ENCODE measurements around the gene SPAG17.

Gene SPAG17

DNA sequence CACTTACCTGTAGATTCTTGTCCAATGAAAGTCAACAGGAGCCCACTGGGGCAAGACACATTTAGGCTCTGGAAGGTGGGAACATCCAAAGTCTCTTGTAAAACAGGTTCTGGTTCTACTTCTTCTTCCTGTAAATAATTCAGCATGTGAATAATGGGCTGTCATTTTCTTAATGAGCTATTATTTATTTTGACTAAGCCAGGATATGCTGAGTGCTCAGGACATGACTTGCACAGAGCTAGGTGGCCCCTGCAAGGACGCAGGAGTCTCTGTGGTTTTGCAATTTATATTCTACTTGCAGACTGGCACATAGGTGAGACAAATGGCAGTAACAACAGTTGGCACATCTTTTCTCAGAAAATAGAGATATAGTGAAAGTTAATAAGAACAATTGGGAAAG lies 156.8 kb downstream of the SPAG17 start:
- Histone ChIP-seq H3K4me3 (ENCODE audit: low read length) (no peak overlapping the region), H3K36me3 (replicated peaks; ENCODE audit: low read depth, low read length) (no peaks in the 10 kb centered on the region), H2AFZ (ENCODE audit: low read depth, low read length) (no peak overlapping the region), H3K4me1 (ENCODE audit: low read length) (no peaks in the 10 kb centered on the region), H3K79me2 (ENCODE audit: low read length) (no peaks in the 10 kb centered on the region), H3K27ac (ENCODE audit: low read length) (no peak overlapping the region), H3K9me3 (ENCODE audit: insufficient read depth, low read length) (no peaks in the 10 kb centered on the region), H3K9ac (ENCODE audit: low read length) (no peak overlapping the region), H3K27me3 (ENCODE audit: low read depth, low read length) (no peaks in the 10 kb centered on the region), H4K20me1 (ENCODE audit: insufficient read depth, low read length) (no peaks in the 10 kb centered on the region), H3K4me2 (ENCODE audit: low read length) (no peak overlapping the region)
- no peak for TF ChIP-seq CTCF (IDR thresholded peaks at IDR 0.05; ENCODE audit: low read depth, low read length)
- no peak for TF ChIP-seq EZH2phosphoT487 (IDR thresholded peaks at IDR 0.05; ENCODE audit: low read depth)

GRCh38 chr1:118023199-118023598 lies 161.8 kb downstream of the SPAG17 start:
- no peak; the same call in 1 of the 2 replicates for TF ChIP-seq CTCF (IDR thresholded peaks at IDR 0.05; ENCODE audit: low read depth, low read length)
- no peak for TF ChIP-seq EZH2phosphoT487 (IDR thresholded peaks at IDR 0.05; ENCODE audit: low read depth)

DNA sequence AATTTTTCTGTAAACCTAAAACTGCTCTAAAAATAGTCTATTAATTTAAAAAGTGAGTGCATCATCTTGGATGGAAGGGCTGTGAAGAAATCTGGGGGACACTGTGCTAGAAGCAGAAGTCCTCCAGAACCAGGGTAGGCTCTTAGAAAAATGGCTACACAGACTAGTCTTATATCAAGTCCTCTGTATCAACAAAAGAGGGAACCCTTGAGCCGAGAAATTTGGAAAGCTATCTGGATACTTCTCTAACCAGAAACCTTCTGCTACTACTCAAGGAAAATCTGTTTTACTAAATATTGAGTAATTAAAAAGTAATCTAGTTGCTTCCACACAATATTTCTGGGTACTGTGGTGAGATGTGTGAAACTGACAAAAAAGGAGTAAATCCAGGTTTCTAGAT lies 163.4 kb downstream of the SPAG17 start:
- Histone ChIP-seq H3K9ac (ENCODE audit: low read length) (no peak overlapping the region), H3K27me3 (ENCODE audit: low read depth, low read length) (no peaks in the 10 kb centered on the region), H2AFZ (ENCODE audit: low read depth, low read length) (no peak overlapping the region), H3K36me3 (replicated peaks; ENCODE audit: low read depth, low read length) (no peaks in the 10 kb centered on the region), H3K79me2 (ENCODE audit: low read length) (no peaks in the 10 kb centered on the region), H3K27ac (ENCODE audit: low read length) (no peak overlapping the region), H3K4me1 (ENCODE audit: low read length) (no peaks in the 10 kb centered on the region), H3K9me3 (ENCODE audit: insufficient read depth, low read length) (no peaks in the 10 kb centered on the region), H4K20me1 (ENCODE audit: insufficient read depth, low read length) (no peaks in the 10 kb centered on the region), H3K4me2 (ENCODE audit: low read length) (no peak overlapping the region), H3K4me3 (ENCODE audit: low read length) (no peak overlapping the region)
- TF ChIP-seq CTCF (IDR thresholded peaks at IDR 0.05; ENCODE audit: low read depth, low read length) (no peak), EZH2phosphoT487 (IDR thresholded peaks at IDR 0.05; ENCODE audit: low read depth) (no peak)

More at GRCh38 chr1:118023199-118023598, 161.8 kb downstream of the SPAG17 start:
- Histone ChIP-seq H3K9me3 (ENCODE audit: insufficient read depth, low read length) (no peaks in the 10 kb centered on the region), H3K4me3 (ENCODE audit: low read length) (no peak overlapping the region), H3K36me3 (replicated peaks; ENCODE audit: low read depth, low read length) (no peaks in the 10 kb centered on the region), H3K27me3 (ENCODE audit: low read depth, low read length) (no peaks in the 10 kb centered on the region), H3K27ac (ENCODE audit: low read length) (no peak overlapping the region), H3K79me2 (ENCODE audit: low read length) (no peaks in the 10 kb centered on the region), H4K20me1 (ENCODE audit: insufficient read depth, low read length) (no peaks in the 10 kb centered on the region), H2AFZ (ENCODE audit: low read depth, low read length) (no peak overlapping the region), H3K4me1 (ENCODE audit: low read length) (no peaks in the 10 kb centered on the region), H3K4me2 (ENCODE audit: low read length) (no peak overlapping the region), H3K9ac (ENCODE audit: low read length) (no peak overlapping the region)

- H3K27me3 ChIP-seq (ENCODE audit: low read depth, low read length) = no peaks in the 10 kb centered on the region
- no peak overlapping the region for H3K9ac ChIP-seq (ENCODE audit: low read length)
- no peaks in the 10 kb centered on the region for H3K79me2 ChIP-seq (ENCODE audit: low read length)
Measured at GRCh38 chr1:118018060-118018459, 167.0 kb downstream of the SPAG17 start.

More at GRCh38 chr1:118018060-118018459, 167.0 kb downstream of the SPAG17 start:
- Histone ChIP-seq H3K4me1 (ENCODE audit: low read length) (no peaks in the 10 kb centered on the region), H3K36me3 (replicated peaks; ENCODE audit: low read depth, low read length) (no peaks in the 10 kb centered on the region), H2AFZ (ENCODE audit: low read depth, low read length) (no peak overlapping the region), H3K4me3 (ENCODE audit: low read length) (no peak overlapping the region), H3K27ac (ENCODE audit: low read length) (no peak overlapping the region), H4K20me1 (ENCODE audit: insufficient read depth, low read length) (no peaks in the 10 kb centered on the region), H3K9me3 (ENCODE audit: insufficient read depth, low read length) (no peaks in the 10 kb centered on the region), H3K4me2 (ENCODE audit: low read length) (no peak overlapping the region)
- TF ChIP-seq EZH2phosphoT487 (IDR thresholded peaks at IDR 0.05; ENCODE audit: low read depth) = no peak
- no peak for TF ChIP-seq CTCF (IDR thresholded peaks at IDR 0.05; ENCODE audit: low read depth, low read length)

All from OCI-LY3 (cell line).